HepG2 (cell line): ENCODE measurements around the gene GFRA1. TPM values are rescaled to one million over a fixed set of nuclear protein-coding genes. Genes with fewer than 3 reads are reported as not detected.

Source experiments
- ATAC-seq: fragments of 200-7000 bp; cut with Tn5 transposase; 3 replicates; pipeline ENCODE4 v1.9.1; 2020; ENCODE audit warnings: mild to moderate bottlenecking, moderate library complexity
- BruUV-seq: library from RNA; stranded (reverse); fragments of 400-500 nt; replicated peaks from 2 replicates; lab custom pipeline; 2021; lab: Mats Ljungman, UMichigan
- CTCF ChIA-PET: fragments of 300-600 bp; formaldehyde crosslinking; extraction: SDS; loops from one replicate; lab custom pipeline; 2021; ENCODE audit warnings: low total read pairs, inconsistent platforms, low intra/inter-chr PET ratio; lab: Yijun Ruan, JAX
- POLR2A ChIA-PET: fragments of 350-600 bp; sonication (Branson Sonifier 250); formaldehyde crosslinking; loops from one replicate; lab custom pipeline; 2020; ENCODE audit warnings: antibody characterized with exemption, inconsistent platforms; lab: Yijun Ruan, JAX
- DNase-seq: peaks from one replicate; pipeline ENCODE4 v3.0.0-alpha.2; 2015; ENCODE audit warnings: low spot score
- FAIRE-seq: peaks from 3 replicates; lab custom pipeline; 2011; peaks lifted over from hg19 to GRCh38; lab: Jason Lieb, UNC
- H2AFZ ChIP-seq: one replicate; pipeline ENCODE4 v1.6.1; 2011; ENCODE audit warnings: low read length, inconsistent platforms
- H3K27ac ChIP-seq: fragments of 300-600 bp; 3 replicates; pipeline ENCODE4 v1.8.0; 2011; ENCODE audit warnings: mixed run types, mild to moderate bottlenecking, mixed read lengths, low read length, inconsistent platforms; ENCODE audit not compliant: insufficient read depth; ENCODE audit errors: extremely low read length
- H3K27me3 ChIP-seq, 2 experiments: fragments of 200-600 bp in 1 of 2; 2 replicates in 1 of 2; 3 replicates in 1 of 2; pipeline versions ENCODE4 v1.6.0 to v1.8.0; 2011; ENCODE audit warnings: low read length in 2 of 2, mild to moderate bottlenecking in 2 of 2, moderate library complexity in 2 of 2, inconsistent platforms in 1 of 2; ENCODE audit not compliant: insufficient read depth in 2 of 2, control insufficient read depth in 1 of 2
- H3K36me3 ChIP-seq, 2 experiments: fragments of 200-600 bp in 1 of 2; replicated peaks in 1 of 2; 2 replicates in 1 of 2; 3 replicates in 1 of 2; pipeline versions ENCODE4 v1.5.1 to v1.8.0; 2011; ENCODE audit warnings: low read length in 2 of 2, inconsistent platforms in 1 of 2; ENCODE audit not compliant: insufficient read depth in 2 of 2, control insufficient read depth in 1 of 2
- H3K4me1 ChIP-seq: 2 replicates; pipeline ENCODE4 v1.5.1; 2012; ENCODE audit warnings: low read length, inconsistent platforms; ENCODE audit not compliant: insufficient read depth
- H3K4me2 ChIP-seq: 2 replicates; pipeline ENCODE4 v1.6.0; 2011; ENCODE audit warnings: low read depth, low read length, inconsistent platforms
- H3K4me3 ChIP-seq, 3 experiments: fragments of 200-600 bp in 1 of 3; sonication (generic), shearing (Covaris generic) in 1 of 3; replicated peaks in 1 of 3; 2 replicates each; pipeline ENCODE4 v1.5.1; 2011 to 2016; ENCODE audit warnings: low read length in 3 of 3, inconsistent platforms in 2 of 3, low read depth in 2 of 3, mild to moderate bottlenecking in 2 of 3, control low read depth in 1 of 3, mixed read lengths in 1 of 3; ENCODE audit not compliant: insufficient read depth in 1 of 3
- H3K79me2 ChIP-seq: one replicate; pipeline ENCODE4 v1.6.1; 2011; ENCODE audit warnings: low read length, inconsistent platforms; ENCODE audit not compliant: insufficient read depth
- H3K9ac ChIP-seq: 2 replicates; pipeline ENCODE4 v1.6.0; 2011; ENCODE audit warnings: mild to moderate bottlenecking, low read depth, low read length, inconsistent platforms; ENCODE audit not compliant: insufficient read depth
- H3K9me3 ChIP-seq: 2 replicates; pipeline ENCODE4 v1.5.1; 2012; ENCODE audit warnings: mild to moderate bottlenecking, low read length
- H4K20me1 ChIP-seq: 2 replicates; pipeline ENCODE4 v1.6.0; 2011; ENCODE audit warnings: inconsistent platforms, mild to moderate bottlenecking, low read length, moderate library complexity; ENCODE audit not compliant: insufficient read depth
- ATRX ChIP-seq: sonication (generic); formaldehyde crosslinking; IDR thresholded peaks from 2 replicates; pipeline ENCODE4 v1.4.0; 2020; ENCODE audit warnings: missing genetic modification reagents, borderline replicate concordance
- GZF1 ChIP-seq: sonication (generic); formaldehyde crosslinking; IDR thresholded peaks from 2 replicates; pipeline ENCODE4 v1.5.1; 2020; ENCODE audit warnings: mild to moderate bottlenecking, missing genetic modification reagents
- HES4 ChIP-seq: sonication (generic); formaldehyde crosslinking; IDR thresholded peaks from 2 replicates; pipeline ENCODE4 v1.9.0; 2021; ENCODE audit warnings: mild to moderate bottlenecking, missing genetic modification reagents, borderline replicate concordance
- HOXA7 ChIP-seq: sonication (generic); formaldehyde crosslinking; IDR thresholded peaks from 2 replicates; pipeline ENCODE4 v1.8.1; 2022; ENCODE audit warnings: mild to moderate bottlenecking, missing genetic modification reagents, moderate library complexity
- MAFK ChIP-seq, 2 experiments: IDR thresholded peaks in 1 of 2; conservative IDR thresholded peaks in 1 of 2; 2 replicates each; pipeline ENCODE4 v1.6.1; 2011; ENCODE audit warnings: improper control_type of control experiment in 2 of 2, low read length in 2 of 2
- SRSF9 ChIP-seq: fragments of 200-400 bp; formaldehyde crosslinking; IDR thresholded peaks from 2 replicates; pipeline ENCODE4 v1.6.1; 2018; ENCODE audit warnings: borderline replicate concordance, mild to moderate bottlenecking, low read depth, low read length; ENCODE audit not compliant: insufficient read depth, poor library complexity, severe bottlenecking
- ZMAT3 ChIP-seq: sonication (generic); formaldehyde crosslinking; conservative IDR thresholded peaks from 2 replicates; pipeline ENCODE4 v1.7.0; 2021; ENCODE audit warnings: missing genetic modification reagents
- ZNF331 ChIP-seq: sonication (generic); formaldehyde crosslinking; IDR thresholded peaks from 2 replicates; pipeline ENCODE4 v1.4.0; 2020; ENCODE audit warnings: missing genetic modification reagents
- ZNF354B ChIP-seq: sonication (generic); formaldehyde crosslinking; IDR thresholded peaks from 2 replicates; pipeline ENCODE4 v1.8.0; 2022; ENCODE audit warnings: mild to moderate bottlenecking, missing genetic modification reagents
- ZNF460 ChIP-seq: sonication (generic); formaldehyde crosslinking; IDR thresholded peaks from 2 replicates; pipeline ENCODE4 v1.5.1; 2020; ENCODE audit warnings: missing genetic modification reagents, mild to moderate bottlenecking, borderline replicate concordance
- ZNF549 ChIP-seq: sonication (generic); formaldehyde crosslinking; IDR thresholded peaks from 2 replicates; pipeline ENCODE4 v1.5.0; 2020; ENCODE audit warnings: missing genetic modification reagents
- ZNF83 ChIP-seq: sonication (generic); formaldehyde crosslinking; IDR thresholded peaks from 2 replicates; pipeline ENCODE4 v1.4.0; 2020; ENCODE audit warnings: missing genetic modification reagents, mild to moderate bottlenecking, borderline replicate concordance
- WGBS: methylation state at CpG from one replicate; pipeline ENCODE4 v1.1.6; 2017; ENCODE audit warnings: low lambda C conversion rate; 5-methylcytosine and 5-hydroxymethylcytosine counted together
- in situ Hi-C: cut with HindIII; loops from 2 replicates; pipeline ENCODE4 v1.10.0; 2017; ENCODE audit warnings: low pct_unique_long_range_greater_than_20kb; ENCODE audit not compliant: extremely low pct_ligation_motif_present
- intact Hi-C: fragments of 100-400 bp; cut with micrococcal nuclease; formaldehyde crosslinking; loops from one replicate; pipeline ENCODE4 v1.10.0; 2022; ENCODE audit not compliant: unreplicated experiment
- polyA plus RNA-seq, 8 experiments: library from polyadenylated mRNA; depleted of rRNA in 3 of 8; stranded (reverse) in 7 of 8; unstranded in 1 of 8; fragments of >200 nt; fragmentation: Illumina TruSeq in 4 of 8; extraction: Trizol in 4 of 8; gene quantifications; 2 replicates each; pipeline versions ENCODE4 v1.2.1 to v1.2.3, GENCODE V29; 2011 to 2016; ENCODE audit warnings: low read depth in 4 of 8, missing spikeins in 1 of 8, mixed read lengths in 1 of 8; ENCODE audit not compliant: insufficient read depth in 1 of 8
- total RNA-seq, 5 experiments: library from RNA; depleted of rRNA; stranded (reverse); fragments of >200 nt; fragmentation: Illumina TruSeq; extraction: Trizol; gene quantifications; 2 replicates each; pipeline ENCODE4 v1.2.3, GENCODE V29; 2016; ENCODE audit warnings: low read depth in 1 of 5
- TF ChIP-seq, protein P1 (sequence below): sonication (generic); formaldehyde crosslinking; IDR thresholded peaks from 2 replicates; pipeline ENCODE4 v1.5.1; 2020; ENCODE audit warnings: missing genetic modification reagents, mild to moderate bottlenecking, borderline replicate concordance
- TF ChIP-seq, protein P2 (sequence below): IDR thresholded peaks from 2 replicates; pipeline ENCODE4 v1.6.1; 2016

The GFRA1 gene
- total and polyA plus RNA-seq, 2 of the 13 experiments (the other 11 are each of a cell fraction or from before 2014, with no cell fraction given), result not detected

DNA sequence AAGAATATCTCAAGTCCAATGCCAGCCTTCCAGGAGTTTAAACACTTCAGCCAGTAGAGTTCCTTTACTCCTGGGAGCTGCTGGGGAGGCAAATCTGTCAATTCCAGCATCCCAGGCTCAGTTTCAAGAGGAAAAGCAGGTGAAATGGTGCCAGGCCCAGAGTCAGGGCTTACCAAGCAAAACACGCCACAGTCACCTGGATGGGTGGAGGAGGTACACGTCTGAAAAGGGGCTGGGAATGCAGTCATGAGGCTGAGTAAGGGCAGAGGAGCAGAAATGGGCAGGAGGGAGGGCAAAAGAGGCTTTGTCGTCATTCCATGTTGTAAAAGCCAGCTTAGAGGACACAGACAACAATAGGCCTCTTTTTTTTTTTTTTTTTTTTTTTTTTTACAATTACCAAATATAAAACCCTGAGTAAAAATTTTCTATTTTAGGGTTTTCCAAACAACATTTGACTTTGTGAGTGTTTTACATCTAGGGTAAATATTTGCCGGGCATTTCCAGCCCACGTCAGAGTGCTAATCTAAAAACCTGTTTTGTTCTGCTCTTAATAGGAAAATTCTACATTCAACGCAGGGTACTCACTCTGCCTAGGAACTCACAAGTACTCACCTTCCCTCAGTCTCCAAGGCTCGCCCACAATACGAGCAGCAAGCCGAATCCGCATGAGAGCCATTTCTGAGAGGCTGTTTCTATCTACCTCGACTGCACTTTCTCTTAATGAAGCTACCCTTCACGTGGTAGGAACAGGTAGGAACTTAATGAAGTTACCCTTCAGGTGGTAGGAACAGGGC lies 21.2 kb downstream of the GFRA1 start:
- WGBS, result 19% methylated on average over 12 of the region's 12 CpGs
- in situ Hi-C loops (no loop called here), intact Hi-C loops (no loop called here)
- Histone ChIP-seq H3K79me2 (no peaks in the 10 kb centered on the region), H3K4me1 (no peaks in the 10 kb centered on the region), H3K27me3 (no peaks in the 10 kb centered on the region), H2AFZ (no peak overlapping the region), H3K9me3 (no peaks in the 10 kb centered on the region), H3K4me2 (no peak overlapping the region), H4K20me1 (no peaks in the 10 kb centered on the region), H3K9ac (no peak overlapping the region), H3K27ac (no peak overlapping the region), H3K4me3 (no peak overlapping the region), H3K36me3 (no peaks in the 10 kb centered on the region)
- no peak for ATAC-seq
- no TSS peak for BruUV-seq
- no peak for DNase-seq
- TF ChIP-seq HOXA7 (CRISPR knock-in tag) (no peak), GZF1 (CRISPR knock-in tag) (no peak), ATRX (CRISPR knock-in tag) (no peak), ZNF331 (CRISPR knock-in tag) (no peak), ZNF83 (CRISPR knock-in tag) (no peak), ZNF549 (CRISPR knock-in tag) (no peak), ZMAT3 (CRISPR knock-in tag) (no peak), ZNF354B (no peak), ZNF460 (CRISPR knock-in tag) (no peak), HES4 (CRISPR knock-in tag) (no peak), MAFK (conservative IDR thresholded peaks at IDR 0.05 in 1 of 2, IDR thresholded peaks at IDR 0.05 in 1 of 2; ENCODE audit: low read length in 2 of 2) (no peak), SRSF9 (no peak)
- TF ChIP-seq, protein P1, sequence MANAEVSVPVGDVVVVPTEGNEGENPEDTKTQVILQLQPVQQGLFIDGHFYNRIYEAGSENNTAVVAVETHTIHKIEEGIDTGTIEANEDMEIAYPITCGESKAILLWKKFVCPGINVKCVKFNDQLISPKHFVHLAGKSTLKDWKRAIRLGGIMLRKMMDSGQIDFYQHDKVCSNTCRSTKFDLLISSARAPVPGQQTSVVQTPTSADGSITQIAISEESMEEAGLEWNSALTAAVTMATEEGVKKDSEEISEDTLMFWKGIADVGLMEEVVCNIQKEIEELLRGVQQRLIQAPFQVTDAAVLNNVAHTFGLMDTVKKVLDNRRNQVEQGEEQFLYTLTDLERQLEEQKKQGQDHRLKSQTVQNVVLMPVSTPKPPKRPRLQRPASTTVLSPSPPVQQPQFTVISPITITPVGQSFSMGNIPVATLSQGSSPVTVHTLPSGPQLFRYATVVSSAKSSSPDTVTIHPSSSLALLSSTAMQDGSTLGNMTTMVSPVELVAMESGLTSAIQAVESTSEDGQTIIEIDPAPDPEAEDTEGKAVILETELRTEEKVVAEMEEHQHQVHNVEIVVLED (CRISPR knock-in tag), result no peak
- TF ChIP-seq, protein P2, sequence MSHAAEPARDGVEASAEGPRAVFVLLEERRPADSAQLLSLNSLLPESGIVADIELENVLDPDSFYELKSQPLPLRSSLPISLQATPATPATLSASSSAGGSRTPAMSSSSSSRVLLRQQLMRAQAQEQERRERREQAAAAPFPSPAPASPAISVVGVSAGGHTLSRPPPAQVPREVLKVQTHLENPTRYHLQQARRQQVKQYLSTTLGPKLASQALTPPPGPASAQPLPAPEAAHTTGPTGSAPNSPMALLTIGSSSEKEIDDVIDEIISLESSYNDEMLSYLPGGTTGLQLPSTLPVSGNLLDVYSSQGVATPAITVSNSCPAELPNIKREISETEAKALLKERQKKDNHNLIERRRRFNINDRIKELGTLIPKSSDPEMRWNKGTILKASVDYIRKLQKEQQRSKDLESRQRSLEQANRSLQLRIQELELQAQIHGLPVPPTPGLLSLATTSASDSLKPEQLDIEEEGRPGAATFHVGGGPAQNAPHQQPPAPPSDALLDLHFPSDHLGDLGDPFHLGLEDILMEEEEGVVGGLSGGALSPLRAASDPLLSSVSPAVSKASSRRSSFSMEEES (CRISPR knock-in tag), result no peak
- ChIA-PET CTCF (no interaction called here), POLR2A (no interaction called here)
- FAIRE-seq, result no peak
